Measurements from ENCODE around the gene FAM161B. TPM values are rescaled to one million over a fixed set of nuclear protein-coding genes. Genes with fewer than 3 reads are reported as not detected.

FAM161B gene
- polyA plus RNA-seq, 1 experiment, result 2.6 TPM

GRCh38 chr14:73961192-73961591, 11.3 kb upstream of the FAM161B start:
- H3K27me3 ChIP-seq (ENCODE audit: control insufficient read depth, insufficient read depth, low read length), result no peaks in the 10 kb centered on the region
- POLR2A ChIA-PET, result no interaction called here
- H3K4me3 ChIP-seq (ENCODE audit: low read depth, low read length), result no peak overlapping the region
- peaks cover 22% of the 10 kb centered on the region for H3K36me3 ChIP-seq (ENCODE audit: control insufficient read depth, insufficient read depth, low read length)
- DNase-seq (ENCODE audit: low read depth), result no peak
- no peak for TF ChIP-seq CTCF (IDR thresholded peaks at IDR 0.05; ENCODE audit: insufficient read depth, low read depth, low read length)
- CTCF ChIA-PET, result interaction anchor here (0.6 kb wide), 1 partner anchor 1193 kb away, joined by 3 read pairs; no protein-coding TSS in a partner anchor

DNA sequence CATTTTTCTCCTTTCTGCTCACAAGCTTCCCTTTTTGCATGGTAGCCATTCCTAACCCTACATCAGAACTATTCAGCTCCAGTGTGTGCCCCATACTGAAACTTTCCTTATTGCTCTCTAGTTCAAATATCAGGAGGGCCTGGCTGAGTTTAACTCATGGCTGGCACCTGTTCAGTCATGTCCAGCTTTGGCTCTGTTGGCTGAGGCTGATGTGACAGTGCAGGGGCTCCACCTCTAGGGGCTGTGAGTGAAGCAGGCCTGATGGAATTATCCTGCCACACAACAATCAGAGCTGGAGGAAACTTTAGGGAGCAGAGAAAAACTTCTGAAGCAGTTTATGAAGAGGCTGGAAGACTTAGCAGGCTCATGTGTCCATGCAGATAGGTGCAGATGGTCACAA, 8.7 kb upstream of the FAM161B start:
- H3K4me3 ChIP-seq (ENCODE audit: low read depth, low read length), result no peak overlapping the region
- POLR2A ChIA-PET, result no interaction called here
- H3K36me3 ChIP-seq (ENCODE audit: control insufficient read depth, insufficient read depth, low read length), result peaks cover 26% of the 10 kb centered on the region
- TF ChIP-seq CTCF (IDR thresholded peaks at IDR 0.05; ENCODE audit: insufficient read depth, low read depth, low read length), result no peak
- DNase-seq (ENCODE audit: low read depth), result no peak
- H3K27me3 ChIP-seq (ENCODE audit: control insufficient read depth, insufficient read depth, low read length), result no peaks in the 10 kb centered on the region
- CTCF ChIA-PET, result interaction anchor here (1.0 kb wide), 1 partner anchor 18 kb away, joined by 3 read pairs; no protein-coding TSS in a partner anchor

DNA sequence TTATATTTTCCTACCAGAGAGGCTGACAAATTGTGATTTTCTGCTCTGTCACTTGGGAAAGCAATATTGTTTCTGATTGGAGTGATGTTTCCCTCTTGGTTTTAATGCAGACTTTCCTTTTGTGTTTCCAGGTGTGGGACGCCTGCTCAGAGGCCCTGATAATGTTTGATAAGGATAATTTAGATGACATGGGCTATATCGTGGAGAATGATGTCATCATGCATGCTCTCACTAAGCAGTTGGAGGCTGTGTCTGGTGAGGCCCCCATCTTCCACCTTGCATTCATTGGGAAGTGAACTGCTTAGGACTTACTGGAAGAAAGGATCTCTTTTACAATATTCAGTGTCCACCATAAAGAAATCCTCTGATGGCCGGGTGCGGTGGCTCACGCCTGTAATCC, 5.8 kb upstream of the FAM161B start:
- peaks cover 21% of the 10 kb centered on the region for H3K36me3 ChIP-seq (ENCODE audit: control insufficient read depth, insufficient read depth, low read length)
- no peak for TF ChIP-seq CTCF (IDR thresholded peaks at IDR 0.05; ENCODE audit: insufficient read depth, low read depth, low read length)
- ChIA-PET CTCF (no interaction called here), POLR2A (no interaction called here)
- DNase-seq (ENCODE audit: low read depth), result no peak
- H3K27me3 ChIP-seq (ENCODE audit: control insufficient read depth, insufficient read depth, low read length), result no peaks in the 10 kb centered on the region
- no peak overlapping the region for H3K4me3 ChIP-seq (ENCODE audit: low read depth, low read length)

GRCh38 chr14:73953731-73954130, 3.8 kb upstream of the FAM161B start:
- POLR2A ChIA-PET, result no interaction called here
- Histone ChIP-seq H3K27me3 (ENCODE audit: control insufficient read depth, insufficient read depth, low read length) (no peaks in the 10 kb centered on the region), H3K36me3 (ENCODE audit: control insufficient read depth, insufficient read depth, low read length) (peaks cover 14% of the 10 kb centered on the region), H3K4me3 (ENCODE audit: low read depth, low read length) (no peak overlapping the region)
- no peak for DNase-seq (ENCODE audit: low read depth)
- TF ChIP-seq CTCF (IDR thresholded peaks at IDR 0.05; ENCODE audit: insufficient read depth, low read depth, low read length), result no peak
- CTCF ChIA-PET, result no interaction called here

- CTCF ChIA-PET, result no interaction called here
- DNase-seq (ENCODE audit: low read depth), result no peak
- peaks cover 5% of the 10 kb centered on the region for H3K36me3 ChIP-seq (ENCODE audit: control insufficient read depth, insufficient read depth, low read length)
- POLR2A ChIA-PET, result no interaction called here
- no peak overlapping the region for H3K4me3 ChIP-seq (ENCODE audit: low read depth, low read length)
- H3K27me3 ChIP-seq (ENCODE audit: control insufficient read depth, insufficient read depth, low read length), result no peaks in the 10 kb centered on the region
- no peak for TF ChIP-seq CTCF (IDR thresholded peaks at IDR 0.05; ENCODE audit: insufficient read depth, low read depth, low read length)
Measured at GRCh38 chr14:73945159-73945670, 4.7 kb downstream of the FAM161B start.
